Sigmoid colon (tissue), 7 donors: Measurements from ENCODE around the gene MAOA. TPM values are rescaled to one million over a fixed set of nuclear protein-coding genes. Genes with fewer than 3 reads are reported as not detected.

Experiments used
- DNase-seq: peaks from one replicate; pipeline ENCODE4 v3.0.0-alpha.2; 2019
- H3K27ac ChIP-seq, 4 donors: fragments of 200-600 bp; sonication (generic); one replicate each; pipeline ENCODE4 v1.5.1; 2016 to 2019; ENCODE audit warnings: mild to moderate bottlenecking in 1 of 4
- H3K27me3 ChIP-seq, 3 donors: fragments of 200-600 bp; sonication (generic); one replicate each; pipeline ENCODE4 v1.5.1; 2019; ENCODE audit warnings: mild to moderate bottlenecking in 1 of 3
- H3K36me3 ChIP-seq, 4 donors: fragments of 200-600 bp; sonication (generic); one replicate each; pipeline ENCODE4 v1.5.1; 2016 to 2019
- H3K4me1 ChIP-seq, 4 donors: fragments of 200-600 bp; sonication (generic); one replicate each; pipeline ENCODE4 v1.5.1; 2017 to 2019
- H3K4me3 ChIP-seq, 4 donors: fragments of 200-600 bp; sonication (generic); one replicate each; pipeline ENCODE4 v1.5.1; 2017 to 2019; ENCODE audit warnings: mild to moderate bottlenecking in 2 of 4, moderate library complexity in 1 of 4
- H3K9me3 ChIP-seq, 4 donors: fragments of 200-600 bp in 3 of 4; sonication (generic) in 3 of 4; one replicate each; pipeline versions ENCODE4 v1.5.1 to v1.6.1; 2013 to 2019
- EP300 ChIP-seq, 4 donors: sonication (generic); formaldehyde crosslinking; IDR thresholded peaks; one replicate each; pipeline ENCODE4 v1.6.1; 2017; ENCODE audit warnings: antibody characterized with exemption in 4 of 4
- POLR2A ChIP-seq, 2 donors: fragments of 450-650 bp; IDR thresholded peaks; one replicate each; pipeline ENCODE4 v1.6.1; 2016; ENCODE audit warnings: antibody characterized with exemption in 2 of 2, mild to moderate bottlenecking in 2 of 2, moderate library complexity in 2 of 2
- POLR2AphosphoS5 ChIP-seq, 4 donors: sonication (generic); formaldehyde crosslinking; IDR thresholded peaks; one replicate each; pipeline ENCODE4 v1.6.1; 2017; ENCODE audit warnings: antibody characterized with exemption in 4 of 4
- WGBS, 2 donors: extraction: QIAGEN DNeasy Blood & Tissue Kit; methylation state at CpG; one replicate each; pipeline ENCODE4 v1.1.7; 2013; 5-methylcytosine and 5-hydroxymethylcytosine counted together
- intact Hi-C: fragments of 100-400 bp; cut with DNase I; formaldehyde crosslinking; loops from one replicate; pipeline ENCODE4 v1.15.1; 2023
- polyA plus RNA-seq, 3 donors: library from polyadenylated mRNA; stranded (reverse); fragments of 200-250 nt; gene quantifications; one replicate each; pipeline ENCODE4 v1.2.3, GENCODE V29; 2013
- total RNA-seq, 4 donors: library from RNA; depleted of rRNA; stranded (reverse); fragments of >200 nt; gene quantifications; one replicate each; pipeline ENCODE4 v1.1.0, GENCODE V29; 2016
- TF ChIP-seq, protein P1 (sequence below), 4 experiments: fragments of 450-650 bp in 3 of 4; fragments of 200-600 bp in 1 of 4; IDR thresholded peaks; one replicate each; pipeline ENCODE4 v1.5.1; 2016 to 2019; ENCODE audit warnings: antibody characterized with exemption in 4 of 4, mild to moderate bottlenecking in 3 of 4, moderate library complexity in 2 of 4
- donor health status: healthy with polysubstance abuse.
- donor health status: Bipolar disorder and iron deficiency.
- donor health status: healthy.

The MAOA gene
- total and polyA plus RNA-seq, 7 donors, result 116 to 230 (median 180) TPM

DNA sequence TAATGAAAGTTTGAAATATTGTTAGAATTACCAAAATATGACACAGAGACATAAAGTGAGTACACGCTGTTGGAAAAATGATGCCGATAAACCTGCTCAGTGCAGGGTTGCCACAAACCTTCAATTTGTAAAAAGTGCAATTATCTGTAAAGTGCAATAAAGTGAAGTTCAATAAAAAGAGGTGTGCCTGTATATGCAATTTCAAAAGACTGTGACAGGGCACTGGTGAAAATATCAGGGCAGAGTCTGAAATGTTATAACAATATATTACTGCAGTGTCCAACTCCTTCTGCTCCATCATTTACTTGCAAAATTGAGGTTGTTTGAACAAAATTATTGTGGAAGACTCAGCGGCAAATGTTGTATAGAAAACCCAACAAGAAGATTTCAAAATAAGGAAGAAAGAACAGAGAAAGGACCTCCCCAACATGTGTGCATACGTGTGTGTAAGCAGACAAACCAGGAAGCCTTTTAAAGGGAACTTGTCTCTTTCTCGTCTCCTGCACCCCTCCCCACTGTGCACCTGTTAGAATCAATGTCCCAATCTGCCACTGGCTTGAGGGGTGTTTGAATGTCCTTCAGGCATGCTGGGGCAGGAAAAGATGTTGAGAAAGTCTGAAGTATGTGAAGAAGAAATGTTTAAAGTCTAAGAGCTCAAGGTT, 130.0 kb downstream of the MAOA start:
- TF ChIP-seq POLR2A (IDR thresholded peaks at IDR 0.05) (no peak), POLR2AphosphoS5 (IDR thresholded peaks at IDR 0.05) (no peak), EP300 (IDR thresholded peaks at IDR 0.05) (no peak)
- TF ChIP-seq, protein P1, sequence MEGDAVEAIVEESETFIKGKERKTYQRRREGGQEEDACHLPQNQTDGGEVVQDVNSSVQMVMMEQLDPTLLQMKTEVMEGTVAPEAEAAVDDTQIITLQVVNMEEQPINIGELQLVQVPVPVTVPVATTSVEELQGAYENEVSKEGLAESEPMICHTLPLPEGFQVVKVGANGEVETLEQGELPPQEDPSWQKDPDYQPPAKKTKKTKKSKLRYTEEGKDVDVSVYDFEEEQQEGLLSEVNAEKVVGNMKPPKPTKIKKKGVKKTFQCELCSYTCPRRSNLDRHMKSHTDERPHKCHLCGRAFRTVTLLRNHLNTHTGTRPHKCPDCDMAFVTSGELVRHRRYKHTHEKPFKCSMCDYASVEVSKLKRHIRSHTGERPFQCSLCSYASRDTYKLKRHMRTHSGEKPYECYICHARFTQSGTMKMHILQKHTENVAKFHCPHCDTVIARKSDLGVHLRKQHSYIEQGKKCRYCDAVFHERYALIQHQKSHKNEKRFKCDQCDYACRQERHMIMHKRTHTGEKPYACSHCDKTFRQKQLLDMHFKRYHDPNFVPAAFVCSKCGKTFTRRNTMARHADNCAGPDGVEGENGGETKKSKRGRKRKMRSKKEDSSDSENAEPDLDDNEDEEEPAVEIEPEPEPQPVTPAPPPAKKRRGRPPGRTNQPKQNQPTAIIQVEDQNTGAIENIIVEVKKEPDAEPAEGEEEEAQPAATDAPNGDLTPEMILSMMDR (IDR thresholded peaks at IDR 0.05), result no peak
- Histone ChIP-seq H3K4me1 (no peaks in the 10 kb centered on the region), H3K27ac (no peak overlapping the region), H3K4me3 (no peak overlapping the region), H3K27me3 (no peaks in the 10 kb centered on the region), H3K36me3 (no peaks in the 10 kb centered on the region), H3K9me3 (no peaks in the 10 kb centered on the region)
- WGBS, 2 donors, result 16 to 63% methylated on average over 5 of the region's 5 CpGs
- DNase-seq, result no peak
- intact Hi-C loops, result no loop called here

Other genes starting within 250 kb of the MAOA start
- 10 to 100 TPM; 23.2 to 65.4 (median 32.1) TPM for gene MAOB, start 226.2 kb downstream of the MAOA start, total RNA-seq
- gene MAOB, start 226.2 kb downstream of the MAOA start, polyA plus RNA-seq, result 1 to 10 TPM; 5.2 to 7.8 (median 5.5) TPM